HUES64 (cell line): ENCODE results near the gene UBE2F.

Experiments used
- H3K27ac ChIP-seq: 2 replicates; pipeline ENCODE4 v1.7.0; 2013; ENCODE audit warnings: low read depth, low read length, inconsistent platforms
- H3K27me3 ChIP-seq: 2 replicates; pipeline ENCODE4 v1.6.1; 2013; ENCODE audit warnings: mild to moderate bottlenecking, low read length; ENCODE audit not compliant: insufficient read depth
- H3K36me3 ChIP-seq: 2 replicates; pipeline ENCODE4 v1.6.1; 2013; ENCODE audit warnings: mild to moderate bottlenecking, low read length; ENCODE audit not compliant: insufficient read depth
- H3K4me1 ChIP-seq: 2 replicates; pipeline ENCODE4 v1.6.1; 2013; ENCODE audit warnings: mild to moderate bottlenecking, low read length, moderate library complexity; ENCODE audit not compliant: insufficient read depth
- H3K4me3 ChIP-seq: 2 replicates; pipeline ENCODE4 v1.5.1; 2013; ENCODE audit warnings: mild to moderate bottlenecking, low read length, moderate library complexity
- H3K9ac ChIP-seq: 2 replicates; pipeline ENCODE4 v1.6.1; 2013; ENCODE audit warnings: mild to moderate bottlenecking, low read depth, low read length
- H3K9me3 ChIP-seq: 2 replicates; pipeline ENCODE4 v1.6.1; 2013; ENCODE audit warnings: low read depth, low read length; ENCODE audit not compliant: insufficient read depth
- WGBS: fragments of 150-250, 120-280 bp; methylation state at CpG from one replicate; pipeline ENCODE4 v1.1.7; 2013; ENCODE audit warnings: missing lambda C conversion rate; 5-methylcytosine and 5-hydroxymethylcytosine counted together

UBE2F gene

DNA sequence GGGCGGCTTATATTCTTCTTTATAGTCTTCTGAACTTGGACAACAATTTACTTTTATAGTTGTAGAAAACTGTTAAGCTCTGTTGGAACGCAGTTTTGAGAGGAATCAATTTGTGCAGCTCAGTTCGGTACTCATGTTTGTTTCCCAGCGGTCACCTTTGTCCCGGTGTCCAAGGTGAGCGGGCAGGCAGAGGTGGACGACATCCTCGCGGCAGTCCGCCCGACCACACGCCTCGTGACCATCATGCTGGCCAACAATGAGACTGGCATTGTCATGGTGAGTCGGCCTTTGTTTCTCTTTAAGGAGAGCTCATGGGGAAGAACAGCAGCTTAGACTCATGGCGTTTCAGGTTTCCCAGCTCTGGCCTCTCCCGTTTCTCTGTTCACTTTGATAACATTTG lies 114.7 kb downstream of the UBE2F start:
- H3K4me1 ChIP-seq, result peaks cover 5% of the 10 kb centered on the region; the same call in 1 of the 2 replicates
- no peak overlapping the region for H3K4me3 ChIP-seq
- WGBS, result 96% methylated on average over 15 of the region's 16 CpGs
- no peak overlapping the region for H3K9ac ChIP-seq
- no peaks in the 10 kb centered on the region for H3K27me3 ChIP-seq
- no peak overlapping the region for H3K27ac ChIP-seq
- H3K9me3 ChIP-seq, result no peaks in the 10 kb centered on the region
- H3K36me3 ChIP-seq, result peaks cover 86% of the 10 kb centered on the region

DNA sequence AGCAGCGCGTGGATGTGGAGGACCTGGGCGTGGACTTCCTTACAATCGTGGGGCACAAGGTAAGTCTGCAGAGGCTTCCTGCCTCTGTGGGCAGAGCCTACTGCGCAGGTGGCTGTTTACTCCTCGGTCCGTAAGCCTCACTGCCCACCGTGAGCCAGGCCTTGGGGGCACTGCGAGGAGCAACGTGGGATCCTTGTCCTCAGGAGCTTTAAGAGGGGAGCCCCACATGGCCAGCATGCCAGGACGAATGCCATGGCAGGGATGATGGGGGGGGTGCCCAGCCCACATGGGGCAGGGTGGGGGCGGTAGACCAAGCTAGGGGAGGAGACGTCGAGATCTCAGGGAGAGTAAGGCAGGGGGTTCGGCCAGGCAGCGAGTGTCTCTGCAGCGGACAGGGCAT lies 115.3 kb downstream of the UBE2F start:
- Histone ChIP-seq H3K27me3 (no peaks in the 10 kb centered on the region), H3K36me3 (peaks cover 83% of the 10 kb centered on the region), H3K4me1 (peaks cover 5% of the 10 kb centered on the region; the same call in 1 of the 2 replicates), H3K27ac (no peak overlapping the region), H3K9ac (no peak overlapping the region), H3K4me3 (no peak overlapping the region), H3K9me3 (no peaks in the 10 kb centered on the region)
- 95% methylated on average over 17 of the region's 17 CpGs for WGBS

- 82% methylated on average over 7 of the region's 7 CpGs for WGBS
- no peak overlapping the region for H3K27ac ChIP-seq
- H3K27me3 ChIP-seq, result no peaks in the 10 kb centered on the region
- H3K9me3 ChIP-seq, result no peaks in the 10 kb centered on the region
- no peak overlapping the region for H3K4me3 ChIP-seq
- H3K4me1 ChIP-seq, result peaks cover 5% of the 10 kb centered on the region; the same call in 1 of the 2 replicates
- no peak overlapping the region for H3K9ac ChIP-seq
- H3K36me3 ChIP-seq, result peaks cover 82% of the 10 kb centered on the region
Observed at GRCh38 chr2:238082827-238083226, 116.0 kb downstream of the UBE2F start.

DNA sequence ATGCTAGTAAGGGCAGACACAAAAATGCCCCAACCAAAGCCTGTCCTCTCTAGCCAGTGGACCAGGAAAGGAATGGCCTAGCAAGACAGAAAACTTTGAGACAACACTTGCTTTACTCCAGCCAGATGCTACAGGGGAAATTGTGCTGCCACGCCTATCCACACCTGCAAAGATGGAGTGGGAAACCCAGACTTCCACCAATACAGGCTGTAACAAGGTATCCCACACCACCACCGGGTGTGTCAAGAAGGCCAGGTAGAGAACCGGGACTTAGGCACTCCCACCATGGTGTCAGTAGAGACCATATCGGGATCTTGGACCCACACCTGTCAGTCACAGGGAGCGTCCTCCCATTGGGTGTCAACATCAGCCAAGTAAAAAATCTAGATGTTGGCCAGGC lies 117.1 kb downstream of the UBE2F start:
- H3K4me1 ChIP-seq, result peaks cover 5% of the 10 kb centered on the region; the same call in 1 of the 2 replicates
- no peak overlapping the region for H3K4me3 ChIP-seq
- H3K36me3 ChIP-seq, result peaks cover 89% of the 10 kb centered on the region
- H3K27ac ChIP-seq, result no peak overlapping the region
- H3K27me3 ChIP-seq, result no peaks in the 10 kb centered on the region
- WGBS, result 79% methylated on average over 5 of the region's 5 CpGs
- H3K9me3 ChIP-seq, result no peaks in the 10 kb centered on the region
- H3K9ac ChIP-seq, result no peak overlapping the region

DNA sequence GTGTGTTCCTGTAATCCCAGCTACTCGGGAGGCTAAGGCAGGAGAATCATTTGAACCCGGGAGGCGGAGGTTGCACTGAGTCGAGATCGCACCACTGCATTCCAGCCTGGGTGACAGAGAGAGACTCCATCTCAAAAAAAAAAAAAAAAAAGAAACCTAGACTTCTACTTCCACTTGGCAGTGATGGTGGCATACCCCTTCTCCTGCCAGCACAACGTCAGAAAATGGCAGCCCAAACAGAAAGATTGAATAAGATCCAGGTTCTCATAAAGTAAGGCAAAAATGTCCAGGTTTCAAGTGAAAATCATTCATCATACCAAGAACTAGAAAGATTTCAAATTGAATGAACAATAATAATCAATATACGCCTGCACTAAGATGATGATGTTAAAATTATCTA lies 117.9 kb downstream of the UBE2F start:
- H3K9me3 ChIP-seq, result no peaks in the 10 kb centered on the region
- H3K36me3 ChIP-seq, result peaks cover 88% of the 10 kb centered on the region
- H3K4me3 ChIP-seq, result no peak overlapping the region
- no peak overlapping the region for H3K27ac ChIP-seq
- 96% methylated on average over 6 of the region's 7 CpGs for WGBS
- no peaks in the 10 kb centered on the region; the same call in 1 of the 2 replicates for H3K4me1 ChIP-seq
- H3K9ac ChIP-seq, result no peak overlapping the region
- H3K27me3 ChIP-seq, result no peaks in the 10 kb centered on the region

DNA sequence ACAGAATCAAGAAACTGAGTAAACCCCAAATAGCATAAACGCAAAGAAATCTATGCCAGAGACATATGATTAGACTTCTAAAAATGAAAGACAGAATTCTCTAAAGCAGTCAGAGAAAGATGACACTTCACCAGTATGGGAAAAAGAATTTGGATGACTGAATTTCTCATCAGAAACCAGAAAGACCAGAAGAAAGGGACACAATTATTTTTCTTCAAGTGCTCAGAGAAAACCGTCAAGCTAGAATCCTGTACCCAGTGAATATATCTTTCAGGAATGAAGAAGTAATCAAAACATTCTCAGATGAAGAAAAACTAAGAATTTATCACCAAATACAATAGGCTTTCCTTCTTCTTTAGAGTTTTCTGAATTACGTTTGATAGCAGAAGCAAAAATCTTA lies 119.1 kb downstream of the UBE2F start:
- H3K4me1 ChIP-seq, result no peaks in the 10 kb centered on the region
- no peaks in the 10 kb centered on the region for H3K9me3 ChIP-seq
- H3K4me3 ChIP-seq, result no peak overlapping the region
- no peak overlapping the region for H3K27ac ChIP-seq
- WGBS, result 100% methylated on average over 2 of the region's 3 CpGs
- H3K36me3 ChIP-seq, result peaks cover 84% of the 10 kb centered on the region
- H3K9ac ChIP-seq, result no peak overlapping the region
- no peaks in the 10 kb centered on the region for H3K27me3 ChIP-seq

DNA sequence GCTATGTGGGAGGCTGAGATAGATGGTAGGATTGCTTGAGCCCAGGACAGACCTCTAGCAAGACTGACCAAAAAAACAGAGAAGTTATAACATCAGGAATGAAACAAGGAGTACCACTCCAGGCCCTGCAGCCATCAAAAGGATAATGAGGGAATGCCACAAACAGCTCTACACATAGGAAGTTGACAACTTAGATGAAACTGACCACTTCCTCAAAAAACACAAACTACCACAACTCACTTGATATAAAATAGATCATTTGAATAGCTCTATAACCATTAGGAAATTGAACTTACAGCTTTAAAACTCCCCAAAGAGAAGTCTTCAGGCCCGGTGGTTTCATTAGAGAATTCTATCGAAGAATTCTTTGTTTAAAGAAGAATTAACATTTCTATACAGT lies 120.4 kb downstream of the UBE2F start:
- H3K9ac ChIP-seq, result no peak overlapping the region

DNA sequence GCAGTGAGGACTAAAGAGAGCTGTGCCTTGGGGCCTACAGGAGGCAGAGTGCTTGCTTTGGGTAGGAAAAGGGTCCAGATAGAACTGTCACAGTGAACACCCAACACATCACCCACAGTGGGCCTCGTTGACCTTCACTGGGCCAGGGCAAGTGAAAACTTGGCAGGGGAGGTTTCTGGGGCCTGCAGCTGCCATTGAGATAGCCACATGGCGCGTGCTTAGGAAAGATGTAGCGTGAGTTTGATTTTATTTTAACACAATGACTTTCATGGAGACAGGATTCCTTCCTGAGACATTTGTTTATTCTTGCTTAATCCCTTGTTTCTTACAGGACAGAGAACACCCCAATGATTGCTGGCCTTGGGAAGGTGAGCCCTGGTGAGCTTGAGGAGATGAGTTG lies 124.1 kb downstream of the UBE2F start:
- WGBS, result 91% methylated on average over 4 of the region's 4 CpGs
- no peak overlapping the region for H3K27ac ChIP-seq

More for the DNA sequence above, 120.4 kb downstream of the UBE2F start:
- Histone ChIP-seq H3K4me3 (no peak overlapping the region), H3K36me3 (peaks cover 80% of the 10 kb centered on the region), H3K9me3 (no peaks in the 10 kb centered on the region), H3K4me1 (no peaks in the 10 kb centered on the region), H3K27ac (no peak overlapping the region), H3K27me3 (no peaks in the 10 kb centered on the region)
- WGBS, result no CpG with 5 or more reads among the region's 2 CpGs

DNA sequence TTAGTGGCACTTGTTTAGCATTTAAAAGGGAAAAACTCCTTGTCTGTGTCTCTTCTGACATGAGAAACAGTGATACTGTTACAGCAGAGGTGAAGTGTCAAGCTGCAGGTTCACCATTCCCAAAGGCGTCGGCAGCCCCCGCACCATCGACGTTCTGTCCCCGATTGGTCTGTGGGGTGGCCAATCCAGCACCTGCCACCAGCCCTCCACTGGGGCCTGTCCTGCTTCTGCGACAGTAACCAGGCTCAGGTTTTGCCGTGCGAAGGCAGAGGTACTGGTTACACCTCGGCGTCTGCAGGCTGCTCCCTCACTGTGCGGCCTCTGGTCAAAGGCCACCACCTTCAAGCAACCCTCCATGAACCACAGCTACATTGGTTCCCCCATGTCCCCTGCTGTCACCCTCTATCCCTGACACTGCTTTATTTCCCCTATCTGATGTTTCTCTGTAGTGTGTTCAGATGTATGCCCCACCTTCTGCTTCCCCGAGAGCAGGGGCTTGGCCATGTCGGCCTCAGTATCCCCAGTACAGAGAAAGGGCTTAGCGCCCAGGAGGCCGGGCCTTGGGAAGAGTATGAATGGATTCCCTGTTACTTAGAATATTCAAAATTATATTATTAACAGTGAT lies 124.7 kb downstream of the UBE2F start:
- WGBS, result 97% methylated on average over 15 of the region's 16 CpGs
- Histone ChIP-seq H3K4me3 (no peak overlapping the region), H3K27ac (no peak overlapping the region), H3K36me3 (peaks cover 52% of the 10 kb centered on the region), H3K9me3 (no peaks in the 10 kb centered on the region), H3K27me3 (no peaks in the 10 kb centered on the region), H3K9ac (no peak overlapping the region), H3K4me1 (peaks cover 4% of the 10 kb centered on the region)

More for the DNA sequence above, 124.1 kb downstream of the UBE2F start:
- H3K9ac ChIP-seq, result no peak overlapping the region
- H3K27me3 ChIP-seq, result no peaks in the 10 kb centered on the region
- H3K4me3 ChIP-seq, result no peak overlapping the region
- no peaks in the 10 kb centered on the region for H3K4me1 ChIP-seq
- H3K36me3 ChIP-seq, result peaks cover 58% of the 10 kb centered on the region
- no peaks in the 10 kb centered on the region for H3K9me3 ChIP-seq
